ENCODE measurements around the gene CCL3. TPM values are rescaled to one million over a fixed set of nuclear protein-coding genes. Genes with fewer than 3 reads are reported as not detected.
A peak's percentile ranks its signal among the peaks of the same experiment; 100 is the strongest.

CCL3 gene
- 1 to 10 TPM; 4.2 to 5.1 TPM for total RNA-seq

DNA sequence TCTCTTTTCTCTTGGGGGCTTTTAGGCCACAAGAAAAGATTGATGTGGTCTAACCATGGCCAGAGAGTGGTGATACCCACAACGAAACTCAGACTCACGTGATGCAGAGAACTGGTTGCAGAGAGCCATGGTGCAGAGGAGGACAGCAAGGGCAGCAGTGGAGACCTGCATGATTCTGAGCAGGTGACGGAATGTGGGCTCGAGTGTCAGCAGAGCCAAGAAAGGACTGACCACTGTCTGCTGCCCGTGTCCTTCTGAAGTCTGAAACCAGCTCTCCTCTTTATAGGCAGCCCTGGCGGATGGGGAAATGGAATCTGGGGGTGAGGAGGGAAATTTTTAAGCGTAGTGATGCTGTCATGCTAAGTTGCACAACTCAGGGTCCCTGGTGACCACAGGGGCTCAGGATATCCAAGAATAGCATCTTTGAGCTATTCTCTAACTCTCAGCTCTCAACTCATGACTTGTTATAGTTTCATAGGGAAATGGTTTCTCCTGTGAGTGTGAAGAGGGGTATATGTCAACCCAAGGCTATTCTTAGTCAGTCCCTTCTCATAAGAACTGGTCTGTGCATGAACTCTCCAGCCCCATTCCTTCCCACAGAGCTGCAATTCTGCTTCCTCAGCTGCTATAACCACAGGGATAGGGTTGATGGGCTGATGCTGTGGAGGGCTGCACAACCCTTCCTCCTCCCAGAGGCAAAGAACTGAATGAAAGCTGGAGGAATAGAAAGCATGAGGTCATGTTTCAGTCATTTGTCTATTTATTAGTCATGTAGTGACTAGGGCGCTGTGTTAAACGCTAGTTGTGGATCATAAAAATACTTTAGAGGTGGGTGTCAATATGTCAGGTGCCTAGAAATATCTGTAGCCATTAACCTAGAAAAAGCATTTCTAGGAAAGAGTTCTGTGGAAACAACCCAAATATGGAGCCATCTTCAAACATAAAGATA is at the start of gene CCL3:
TSS of gene CCL3 (minus strand) at position 256 of the 949 bp plus-strand sequence. CDS start at position 171, 85 bp downstream.
- Mint-ChIP-seq H3K4me1 (ENCODE audit: low read depth) (peaks cover 55% of the 10 kb centered on the region), H3K9me3 (ENCODE audit: insufficient read depth) (no peaks in the 10 kb centered on the region), H3K36me3 (ENCODE audit: low read depth) (no peaks in the 10 kb centered on the region), H3K4me3 (peak within 1 kb of the TSS; percentile 55), H3K27ac (peak within 1 kb of the TSS; percentile 82), H3K27me3 (ENCODE audit: low read depth) (peaks cover 31% of the 10 kb centered on the region)
- POLR2A ChIA-PET, result interaction anchor here (0.9 to 2.5 kb wide), 7 partner anchors 8 to 59 kb away, joined by 3 to 11 read pairs (median 4); no protein-coding TSS in a partner anchor
- CTCF ChIA-PET, result interaction anchor here (1.0 to 5.9 kb wide), 3 partner anchors 17 to 114 kb away, joined by 3 to 38 read pairs (median 3); no protein-coding TSS in a partner anchor
- ATAC-seq, result peak; percentile 59
- DNase-seq, result peak; percentile 50

DNA sequence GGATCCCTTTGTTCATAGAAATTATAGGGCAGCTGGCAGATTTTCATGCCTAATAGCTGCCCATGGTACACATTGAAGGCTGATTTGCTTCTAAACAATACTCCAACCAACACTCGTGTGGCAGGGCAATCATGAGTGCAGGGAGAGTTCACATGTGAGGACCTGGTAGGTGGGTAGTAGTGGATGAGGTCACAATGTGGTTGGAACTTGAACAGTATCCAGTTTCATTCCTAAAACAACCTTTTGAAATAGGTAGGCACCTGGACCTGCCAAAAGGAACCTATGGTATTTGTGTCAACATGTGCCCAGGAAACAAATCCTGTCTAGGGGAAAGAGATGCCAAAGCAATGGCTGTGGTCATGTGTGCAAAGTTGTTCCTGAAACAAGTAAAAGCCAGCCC is 46.5 kb upstream of the CCL3 start:
- Mint-ChIP-seq H3K27ac (no peak overlapping the region), H3K36me3 (ENCODE audit: low read depth) (no peaks in the 10 kb centered on the region), H3K4me3 (no peak overlapping the region), H3K4me1 (ENCODE audit: low read depth) (peaks cover 3% of the 10 kb centered on the region), H3K27me3 (ENCODE audit: low read depth) (peaks cover 8% of the 10 kb centered on the region), H3K9me3 (ENCODE audit: insufficient read depth) (no peaks in the 10 kb centered on the region)
- POLR2A ChIA-PET, result no interaction called here
- DNase-seq (no peak), ATAC-seq (no peak)
- CTCF ChIA-PET, result no interaction called here

DNA sequence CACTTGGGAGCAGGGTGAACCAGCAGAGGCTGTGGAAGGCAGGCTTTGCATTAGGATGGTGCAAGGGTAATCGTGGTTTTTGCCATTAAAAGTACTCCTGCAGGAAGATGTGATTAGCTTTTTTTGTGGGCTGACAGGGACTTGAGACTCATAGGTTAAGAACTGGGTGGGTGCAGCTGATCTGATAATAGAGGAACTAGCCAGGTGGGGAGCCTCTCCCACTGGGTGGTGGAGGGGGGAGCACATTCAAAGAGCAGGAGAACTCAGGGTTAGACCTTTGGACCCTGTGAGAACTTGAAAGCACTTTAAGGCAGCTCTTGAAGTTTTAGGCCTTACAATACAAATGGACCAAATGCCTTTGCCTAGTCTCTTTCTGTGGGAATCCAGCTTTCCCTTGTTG is 46.1 kb upstream of the CCL3 start:
- no peak for ATAC-seq
- Mint-ChIP-seq H3K4me1 (ENCODE audit: low read depth) (no peaks in the 10 kb centered on the region), H3K36me3 (ENCODE audit: low read depth) (no peaks in the 10 kb centered on the region), H3K27me3 (ENCODE audit: low read depth) (peaks cover 10% of the 10 kb centered on the region), H3K4me3 (no peak overlapping the region), H3K9me3 (ENCODE audit: insufficient read depth) (no peaks in the 10 kb centered on the region), H3K27ac (no peak overlapping the region)
- ChIA-PET CTCF (interaction anchor here (0.6 kb wide), 1 partner anchor 167 kb away, joined by 3 read pairs; no protein-coding TSS in a partner anchor), POLR2A (no interaction called here)
- DNase-seq, result no peak

DNA sequence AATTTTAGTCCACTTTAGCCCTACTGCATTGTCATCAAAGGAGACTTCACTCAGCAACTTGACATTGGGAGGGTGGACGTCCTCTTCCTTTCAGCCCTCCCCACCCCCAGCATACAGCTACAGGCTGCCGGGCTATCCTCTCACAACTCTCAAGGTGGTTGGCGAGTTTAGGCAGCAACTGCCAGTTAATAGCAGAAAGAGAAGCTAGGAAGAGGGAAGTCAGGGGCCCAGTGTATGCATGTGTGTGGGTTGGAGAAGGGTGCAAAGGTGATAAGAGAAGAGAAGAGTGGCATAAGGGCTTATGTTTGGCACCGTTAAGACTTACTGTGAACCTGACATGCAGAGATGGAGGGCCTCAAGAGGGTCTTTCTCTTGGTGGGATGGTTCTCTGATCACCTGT is 45.5 kb upstream of the CCL3 start:
- ChIA-PET CTCF (interaction anchor here (0.6 to 2.5 kb wide), 2 partner anchors 13 to 166 kb away, joined by 3 to 11 read pairs; no protein-coding TSS in a partner anchor), POLR2A (no interaction called here)
- no peak overlapping the region for H3K27ac Mint-ChIP-seq
- no peaks in the 10 kb centered on the region for H3K36me3 Mint-ChIP-seq (ENCODE audit: low read depth)
- no peaks in the 10 kb centered on the region for H3K9me3 Mint-ChIP-seq (ENCODE audit: insufficient read depth)
- H3K4me3 Mint-ChIP-seq, result no peak overlapping the region
- H3K27me3 Mint-ChIP-seq (ENCODE audit: low read depth), result peaks cover 10% of the 10 kb centered on the region
- ATAC-seq (no peak), DNase-seq (no peak)
- H3K4me1 Mint-ChIP-seq (ENCODE audit: low read depth), result no peaks in the 10 kb centered on the region

DNA sequence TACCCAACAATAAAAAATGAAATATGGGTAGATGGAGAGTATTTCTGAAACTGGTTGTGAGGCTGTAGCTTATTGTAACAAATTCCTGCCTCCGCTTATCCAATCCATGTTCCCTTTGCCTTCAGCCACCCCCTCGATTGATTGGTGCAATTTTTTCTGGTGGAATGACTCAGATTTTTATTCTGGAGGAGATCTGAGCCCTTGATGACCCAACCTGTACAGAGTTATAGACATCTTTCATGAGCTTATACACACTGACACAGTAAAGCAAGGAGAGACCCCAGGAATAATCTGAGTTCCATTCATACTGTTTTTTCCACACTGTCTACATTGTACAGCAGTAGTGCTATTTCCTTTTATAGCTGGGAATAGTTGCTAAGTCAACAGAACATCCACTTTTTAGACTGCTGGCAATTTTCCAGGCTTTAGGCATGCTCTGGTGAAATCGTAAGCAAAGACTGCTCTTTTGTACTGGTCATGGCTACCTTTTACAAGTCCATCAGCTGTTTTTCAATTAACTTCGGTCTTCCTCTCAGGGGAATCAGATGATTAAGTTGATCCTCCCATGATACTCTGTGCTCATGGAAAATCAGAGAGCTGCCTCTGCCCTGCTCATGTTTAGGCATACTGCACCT is 43.8 kb upstream of the CCL3 start:
- Mint-ChIP-seq H3K4me3 (no peak overlapping the region), H3K27ac (no peak overlapping the region), H3K27me3 (ENCODE audit: low read depth) (peaks cover 23% of the 10 kb centered on the region), H3K36me3 (ENCODE audit: low read depth) (no peaks in the 10 kb centered on the region), H3K9me3 (ENCODE audit: insufficient read depth) (no peaks in the 10 kb centered on the region), H3K4me1 (ENCODE audit: low read depth) (no peaks in the 10 kb centered on the region)
- ChIA-PET CTCF (interaction anchor here (0.8 to 2.5 kb wide), 3 partner anchors 15 to 62 kb away, joined by 4 to 11 read pairs (median 10); no protein-coding TSS in a partner anchor), POLR2A (no interaction called here)
- DNase-seq (no peak), ATAC-seq (no peak)

DNA sequence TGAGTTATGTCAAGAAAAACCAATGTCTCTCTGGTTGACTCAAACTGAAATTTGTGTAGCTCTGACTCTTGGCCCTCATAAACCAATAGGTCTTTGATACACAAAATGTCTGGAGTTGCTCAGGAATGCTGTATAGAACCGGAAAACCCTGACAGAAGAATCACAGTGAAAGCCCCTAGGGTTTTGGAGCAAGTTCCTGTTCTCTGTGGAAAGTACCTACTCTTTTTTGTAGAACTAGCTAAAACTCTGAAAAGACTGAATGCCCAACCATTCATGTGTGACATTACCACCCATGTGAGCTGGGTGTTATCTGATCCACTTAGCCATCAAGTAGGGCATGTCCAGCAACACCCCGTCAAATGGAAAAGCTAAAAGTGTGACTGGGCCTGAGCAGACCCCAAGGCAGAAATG is 42.5 kb upstream of the CCL3 start:
- no peak for ATAC-seq

DNA sequence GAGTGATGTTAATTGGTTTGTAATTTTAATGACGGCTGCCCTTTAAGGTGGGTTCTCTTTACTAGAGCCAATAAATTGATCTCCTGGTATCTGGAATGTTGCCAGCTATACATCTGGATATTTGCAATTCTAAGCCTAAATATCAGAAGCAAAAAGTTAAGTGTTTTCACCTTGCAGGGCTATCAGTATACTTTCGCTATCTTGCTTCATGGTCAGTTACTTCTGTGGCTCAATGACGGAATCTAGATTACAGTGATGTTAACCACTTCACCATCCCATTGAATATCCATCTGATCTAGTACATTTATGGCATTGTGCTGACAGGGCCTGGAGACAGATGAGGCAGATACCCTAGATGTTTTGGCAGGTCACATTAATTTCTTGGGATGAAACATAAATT is 42.0 kb upstream of the CCL3 start:
- H3K9me3 Mint-ChIP-seq (ENCODE audit: insufficient read depth), result no peaks in the 10 kb centered on the region
- H3K27me3 Mint-ChIP-seq (ENCODE audit: low read depth), result peaks cover 26% of the 10 kb centered on the region
- POLR2A ChIA-PET, result no interaction called here
- H3K4me3 Mint-ChIP-seq, result no peak overlapping the region
- H3K36me3 Mint-ChIP-seq (ENCODE audit: low read depth), result no peaks in the 10 kb centered on the region
- no peak for ATAC-seq
- no peak overlapping the region for H3K27ac Mint-ChIP-seq
- CTCF ChIA-PET, result interaction anchor here (0.7 to 2.3 kb wide), 5 partner anchors 11 to 163 kb away, joined by 3 to 10 read pairs (median 5); no protein-coding TSS in a partner anchor
- H3K4me1 Mint-ChIP-seq (ENCODE audit: low read depth), result peaks cover 4% of the 10 kb centered on the region
- no peak for DNase-seq

More for the DNA sequence above, 42.5 kb upstream of the CCL3 start:
- Mint-ChIP-seq H3K36me3 (ENCODE audit: low read depth) (no peaks in the 10 kb centered on the region), H3K4me1 (ENCODE audit: low read depth) (no peaks in the 10 kb centered on the region), H3K4me3 (no peak overlapping the region), H3K27me3 (ENCODE audit: low read depth) (peaks cover 26% of the 10 kb centered on the region), H3K27ac (no peak overlapping the region), H3K9me3 (ENCODE audit: insufficient read depth) (no peaks in the 10 kb centered on the region)
- ChIA-PET CTCF (interaction anchor here (0.6 to 2.3 kb wide), 6 partner anchors 11 to 164 kb away, joined by 3 to 10 read pairs (median 4); no protein-coding TSS in a partner anchor), POLR2A (interaction anchor here (0.6 kb wide), 1 partner anchor 36 kb away, joined by 3 read pairs; no protein-coding TSS in a partner anchor)
- DNase-seq, result no peak

DNA sequence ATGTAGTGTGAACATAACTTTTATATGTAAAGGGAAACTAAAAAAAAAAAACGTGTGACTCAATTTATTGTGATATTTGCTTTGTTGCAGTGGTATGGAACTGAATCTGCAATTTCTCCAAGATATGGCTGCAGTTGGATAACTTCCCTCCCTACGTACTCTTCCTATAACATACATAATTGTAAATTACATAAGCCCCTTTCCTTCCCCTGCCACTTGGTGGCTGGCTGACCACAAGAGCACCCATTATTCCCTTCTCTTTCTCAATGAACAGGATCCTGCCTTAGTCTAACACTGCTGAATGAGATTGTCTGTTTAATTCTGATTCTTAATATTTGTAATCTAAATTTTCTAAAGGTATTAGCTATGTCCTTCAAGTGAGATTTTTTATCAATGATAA is 41.5 kb upstream of the CCL3 start:
- H3K27me3 Mint-ChIP-seq (ENCODE audit: low read depth), result peaks cover 26% of the 10 kb centered on the region
- DNase-seq, result no peak
- H3K4me3 Mint-ChIP-seq, result no peak overlapping the region
- H3K27ac Mint-ChIP-seq, result no peak overlapping the region
- no peaks in the 10 kb centered on the region for H3K36me3 Mint-ChIP-seq (ENCODE audit: low read depth)
- CTCF ChIA-PET, result interaction anchor here (1.5 to 2.3 kb wide), 3 partner anchors 15 to 163 kb away, joined by 5 to 10 read pairs (median 7); no protein-coding TSS in a partner anchor
- H3K4me1 Mint-ChIP-seq (ENCODE audit: low read depth), result peaks cover 4% of the 10 kb centered on the region
- no peaks in the 10 kb centered on the region for H3K9me3 Mint-ChIP-seq (ENCODE audit: insufficient read depth)
- ATAC-seq, result no peak
- POLR2A ChIA-PET, result no interaction called here

DNA sequence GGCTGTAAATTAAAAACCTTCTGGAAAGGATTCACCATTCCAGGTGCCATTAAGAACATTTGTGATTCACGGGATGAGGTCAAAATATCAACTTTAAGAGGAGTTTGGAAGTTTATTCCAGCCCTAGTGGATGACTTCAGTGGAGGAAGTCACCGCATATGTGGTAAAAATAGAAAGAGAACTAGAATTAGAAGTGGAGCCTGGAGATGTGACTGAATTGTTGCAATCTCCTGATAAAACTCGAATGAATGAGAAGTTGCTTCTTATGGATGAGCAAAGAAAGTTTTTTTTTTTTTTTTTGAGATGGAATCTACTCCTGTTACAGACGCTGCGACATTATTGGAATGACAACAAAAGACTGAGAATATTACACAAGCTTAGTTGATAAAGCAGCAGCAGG is 40.4 kb upstream of the CCL3 start:
- ATAC-seq, result no peak
- ChIA-PET CTCF (interaction anchor here (1.0 to 1.1 kb wide), 2 partner anchors 19 to 57 kb away, joined by 3 to 4 read pairs; no protein-coding TSS in a partner anchor), POLR2A (no interaction called here)
- DNase-seq, result no peak
- Mint-ChIP-seq H3K27ac (no peak overlapping the region), H3K4me3 (no peak overlapping the region), H3K27me3 (ENCODE audit: low read depth) (peaks cover 26% of the 10 kb centered on the region), H3K4me1 (ENCODE audit: low read depth) (peaks cover 4% of the 10 kb centered on the region), H3K9me3 (ENCODE audit: insufficient read depth) (peaks cover 8% of the 10 kb centered on the region), H3K36me3 (ENCODE audit: low read depth) (peaks cover 5% of the 10 kb centered on the region)

DNA sequence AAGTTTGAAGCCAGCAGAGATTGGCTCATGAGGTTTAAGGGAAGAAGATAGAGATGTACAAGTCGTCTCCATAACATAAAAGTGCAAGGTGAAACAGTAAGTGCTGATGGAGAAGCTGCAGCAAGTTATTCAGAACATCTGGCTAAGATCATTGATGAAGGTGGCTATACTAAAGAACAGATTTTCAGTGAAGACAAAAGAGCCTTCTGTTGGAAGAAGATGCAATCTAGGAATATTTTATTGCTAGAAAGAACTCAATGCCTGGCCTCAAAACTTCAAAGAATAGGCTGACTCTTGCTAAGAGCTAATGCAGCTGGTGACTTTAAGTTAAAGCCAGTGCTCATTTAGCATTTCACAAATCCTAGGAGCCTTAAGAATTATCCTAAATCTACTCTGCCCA is 39.7 kb upstream of the CCL3 start:
- CTCF ChIA-PET, result interaction anchor here (1.1 kb wide), 1 partner anchor 20 kb away, joined by 4 read pairs; no protein-coding TSS in a partner anchor
- no peak overlapping the region for H3K27ac Mint-ChIP-seq

DNA sequence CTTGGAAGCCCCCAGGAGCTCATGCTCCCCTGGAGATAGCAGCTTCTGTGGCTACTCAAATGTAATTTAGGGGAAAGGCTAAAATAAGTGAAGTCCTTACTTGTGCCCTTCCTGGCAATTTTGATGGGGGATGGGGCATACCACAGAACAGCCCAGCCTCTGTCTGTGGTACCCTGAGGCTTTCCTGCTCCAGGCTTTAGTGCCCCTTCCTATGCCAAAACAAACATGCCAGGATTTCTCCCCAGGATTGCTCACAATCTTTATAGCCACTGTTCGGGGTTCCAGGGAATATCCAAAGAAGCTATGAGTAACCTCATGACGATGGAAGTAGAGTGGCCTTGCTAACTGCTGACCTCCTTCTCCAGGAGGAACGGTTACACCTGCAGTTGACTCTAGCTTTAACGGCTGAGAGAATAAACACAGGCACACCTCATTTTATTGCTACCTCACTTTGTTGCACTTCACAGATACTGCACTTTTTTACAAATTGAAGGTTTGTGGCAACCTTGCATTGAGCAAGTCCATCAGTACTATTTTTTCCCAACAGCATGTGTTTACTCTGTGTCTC is 38.6 kb upstream of the CCL3 start:
- peaks cover 22% of the 10 kb centered on the region for H3K27me3 Mint-ChIP-seq (ENCODE audit: low read depth)
- no peak for ATAC-seq

More for the DNA sequence above, 39.7 kb upstream of the CCL3 start:
- peaks cover 26% of the 10 kb centered on the region for H3K27me3 Mint-ChIP-seq (ENCODE audit: low read depth)
- DNase-seq, result no peak
- H3K9me3 Mint-ChIP-seq (ENCODE audit: insufficient read depth), result peaks cover 8% of the 10 kb centered on the region
- H3K36me3 Mint-ChIP-seq (ENCODE audit: low read depth), result peaks cover 5% of the 10 kb centered on the region
- POLR2A ChIA-PET, result no interaction called here
- no peak for ATAC-seq
- no peak overlapping the region for H3K4me3 Mint-ChIP-seq
- peaks cover 4% of the 10 kb centered on the region for H3K4me1 Mint-ChIP-seq (ENCODE audit: low read depth)

More for the DNA sequence above, 38.6 kb upstream of the CCL3 start:
- no peak for DNase-seq
- Mint-ChIP-seq H3K4me3 (no peak overlapping the region), H3K4me1 (ENCODE audit: low read depth) (peaks cover 4% of the 10 kb centered on the region), H3K36me3 (ENCODE audit: low read depth) (peaks cover 5% of the 10 kb centered on the region), H3K27ac (no peak overlapping the region), H3K9me3 (ENCODE audit: insufficient read depth) (peaks cover 8% of the 10 kb centered on the region)
- ChIA-PET CTCF (interaction anchor here (1.0 to 1.3 kb wide), 2 partner anchors 18 to 20 kb away, joined by 3 to 4 read pairs; no protein-coding TSS in a partner anchor), POLR2A (no interaction called here)

Measured in activated CD8-positive, alpha-beta T cell treated with anti-CD3 and anti-CD28 coated beads, Interleukin-2, amount 10 ng/mL, durations not matched to agents 7 days and 5 days (primary cell).